ENCODE data around the gene RNF217.

RNF217 gene

DNA sequence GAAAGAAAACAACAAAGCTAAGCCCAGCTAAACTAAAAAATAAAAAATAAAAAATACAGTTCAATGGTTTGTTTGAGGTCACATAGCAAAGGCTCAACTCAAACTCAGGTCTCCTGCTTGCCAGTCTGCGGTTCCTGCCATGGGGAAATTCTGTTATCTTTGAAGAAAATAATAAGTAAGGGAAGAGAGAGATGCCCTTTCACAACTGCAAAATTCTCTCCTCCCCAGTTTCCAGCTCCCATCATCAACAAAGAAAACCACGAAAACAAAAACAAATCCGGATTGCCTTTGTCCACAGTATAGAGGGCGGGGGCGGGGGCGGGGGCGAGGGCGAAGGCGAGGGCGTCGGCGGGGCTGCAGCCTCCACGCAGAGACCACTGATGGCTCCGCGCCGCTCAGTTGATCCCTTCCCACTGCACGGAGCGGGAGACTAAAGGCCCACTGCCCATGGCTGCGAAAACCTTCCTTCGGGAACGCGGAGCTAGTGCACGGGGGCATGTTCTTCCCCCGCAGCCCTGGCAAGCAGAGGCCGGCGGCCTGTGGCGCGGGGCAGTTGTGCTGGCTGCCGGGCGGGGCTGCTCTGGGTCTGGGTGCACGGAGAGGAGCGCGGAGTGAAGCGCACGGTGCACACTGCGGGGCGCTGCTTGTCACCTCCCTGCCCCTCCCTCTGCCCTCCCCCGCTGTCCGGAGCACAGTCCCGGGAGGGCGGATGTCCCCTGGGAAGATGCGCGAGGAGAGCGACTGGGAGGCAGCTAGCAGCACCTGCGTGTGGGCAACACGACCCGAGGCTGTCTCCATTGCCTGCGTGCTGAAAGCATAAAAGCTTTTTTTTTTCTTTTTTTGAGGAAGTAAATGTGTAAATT, 137.2 kb downstream of the RNF217 start:
- peak overlapping the region; percentile 75 for H3K4me3 ChIP-seq (ENCODE audit: low read depth, low read length)
- peaks cover 5% of the 10 kb centered on the region for H3K4me1 ChIP-seq (ENCODE audit: control insufficient read depth, insufficient read depth, low read length)
- peaks cover 20% of the 10 kb centered on the region; the same call in 1 of the 2 replicates for H3K27me3 ChIP-seq (ENCODE audit: control insufficient read depth, insufficient read depth, low read length)
- H3K9ac ChIP-seq (ENCODE audit: low read length) = peak overlapping the region; percentile 79
- no peak overlapping the region for H3K27ac ChIP-seq (ENCODE audit: low read depth, low read length)
- no peaks in the 10 kb centered on the region for H3K9me3 ChIP-seq (ENCODE audit: control insufficient read depth, insufficient read depth, low read depth, low read length)
- no peaks in the 10 kb centered on the region for H3K36me3 ChIP-seq (ENCODE audit: control insufficient read depth, insufficient read depth, low read length)

DNA sequence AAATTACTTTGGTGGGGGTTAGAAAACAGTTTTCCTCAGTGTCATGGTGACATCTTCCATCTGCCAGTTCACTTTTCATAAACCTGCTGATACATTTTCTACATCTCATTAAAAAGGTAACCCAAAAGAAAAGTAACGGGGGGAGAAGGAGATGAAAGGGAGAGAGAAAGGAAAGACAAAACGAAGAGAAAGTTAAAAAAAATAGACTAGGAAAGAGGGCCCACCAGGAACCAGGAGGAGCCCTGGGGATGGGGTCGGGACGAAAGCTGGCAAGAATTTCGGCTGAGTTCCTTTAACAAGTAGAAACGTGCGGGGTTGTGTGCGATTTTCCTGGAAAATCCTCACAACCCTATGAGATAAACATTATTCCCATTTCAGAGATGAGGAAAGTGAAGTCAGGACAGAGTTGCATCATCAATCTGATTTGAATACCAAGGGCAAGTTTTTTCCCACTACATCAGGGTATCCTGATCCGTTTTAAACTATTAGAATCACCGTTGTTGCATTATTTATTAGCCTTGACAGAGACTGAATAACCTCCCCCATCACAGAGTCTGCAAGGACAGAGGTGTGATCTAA, 137.9 kb downstream of the RNF217 start:
- no peak overlapping the region for H3K9ac ChIP-seq (ENCODE audit: low read length)
- peak overlapping the region; percentile 75 for H3K4me3 ChIP-seq (ENCODE audit: low read depth, low read length)
- no peak overlapping the region for H3K27ac ChIP-seq (ENCODE audit: low read depth, low read length)
- H3K27me3 ChIP-seq (ENCODE audit: control insufficient read depth, insufficient read depth, low read length) = peaks cover 20% of the 10 kb centered on the region; the same call in 1 of the 2 replicates
- no peaks in the 10 kb centered on the region for H3K36me3 ChIP-seq (ENCODE audit: control insufficient read depth, insufficient read depth, low read length)
- peaks cover 7% of the 10 kb centered on the region for H3K4me1 ChIP-seq (ENCODE audit: control insufficient read depth, insufficient read depth, low read length)
- H3K9me3 ChIP-seq (ENCODE audit: control insufficient read depth, insufficient read depth, low read depth, low read length) = no peaks in the 10 kb centered on the region

DNA sequence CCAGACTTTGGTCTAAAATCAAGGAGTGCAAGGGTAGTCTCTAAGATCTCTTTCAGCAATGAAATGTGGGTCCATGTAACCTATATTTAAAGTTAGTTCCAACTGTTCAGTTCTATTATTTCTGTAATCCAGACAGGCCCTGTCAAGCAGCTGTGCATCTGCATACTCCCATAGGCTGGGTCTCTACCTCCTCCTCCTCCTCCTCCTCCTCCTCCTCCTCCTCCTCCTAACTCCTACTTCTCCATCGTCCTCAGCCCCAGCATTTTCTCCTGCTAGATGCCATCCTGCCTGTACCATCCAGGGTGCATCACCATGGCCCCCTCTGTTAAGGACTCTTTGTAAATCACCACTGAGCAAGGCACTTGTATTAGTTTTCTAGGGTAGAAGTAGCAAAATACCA, 138.9 kb downstream of the RNF217 start:
- Histone ChIP-seq H3K4me1 (ENCODE audit: control insufficient read depth, insufficient read depth, low read length) (peaks cover 7% of the 10 kb centered on the region), H3K9me3 (ENCODE audit: control insufficient read depth, insufficient read depth, low read depth, low read length) (no peaks in the 10 kb centered on the region), H3K4me3 (ENCODE audit: low read depth, low read length) (no peak overlapping the region)

DNA sequence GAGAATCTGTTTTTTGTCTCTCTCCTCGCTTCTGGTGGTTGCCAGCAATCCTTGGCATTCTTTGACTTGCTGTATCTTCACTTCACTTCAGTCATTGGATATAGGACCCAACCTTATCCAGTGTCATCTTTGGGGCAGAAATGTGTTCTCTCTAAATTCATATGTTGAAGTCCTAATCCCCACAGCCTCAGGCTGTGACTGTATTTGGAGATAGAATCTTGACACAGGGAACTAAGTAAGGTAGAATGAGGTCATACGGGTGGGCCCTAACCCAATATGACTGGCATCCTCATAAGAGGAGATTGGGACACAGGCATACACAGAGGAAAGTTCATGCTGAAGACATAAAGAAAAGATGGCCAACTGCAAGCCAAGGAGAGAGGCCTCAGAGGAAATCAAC, 139.4 kb downstream of the RNF217 start:
- no peaks in the 10 kb centered on the region for H3K36me3 ChIP-seq (ENCODE audit: control insufficient read depth, insufficient read depth, low read length)
- no peak overlapping the region for H3K9ac ChIP-seq (ENCODE audit: low read length)
- H3K27ac ChIP-seq (ENCODE audit: low read depth, low read length) = no peak overlapping the region
- peaks cover 7% of the 10 kb centered on the region for H3K4me1 ChIP-seq (ENCODE audit: control insufficient read depth, insufficient read depth, low read length)
- H3K4me3 ChIP-seq (ENCODE audit: low read depth, low read length) = no peak overlapping the region
- H3K9me3 ChIP-seq (ENCODE audit: control insufficient read depth, insufficient read depth, low read depth, low read length) = no peaks in the 10 kb centered on the region
- H3K27me3 ChIP-seq (ENCODE audit: control insufficient read depth, insufficient read depth, low read length) = peaks cover 20% of the 10 kb centered on the region; the same call in 1 of the 2 replicates

More for the DNA sequence above, 138.9 kb downstream of the RNF217 start:
- Histone ChIP-seq H3K36me3 (ENCODE audit: control insufficient read depth, insufficient read depth, low read length) (no peaks in the 10 kb centered on the region), H3K27ac (ENCODE audit: low read depth, low read length) (no peak overlapping the region), H3K9ac (ENCODE audit: low read length) (no peak overlapping the region), H3K27me3 (ENCODE audit: control insufficient read depth, insufficient read depth, low read length) (peaks cover 20% of the 10 kb centered on the region; the same call in 1 of the 2 replicates)

DNA sequence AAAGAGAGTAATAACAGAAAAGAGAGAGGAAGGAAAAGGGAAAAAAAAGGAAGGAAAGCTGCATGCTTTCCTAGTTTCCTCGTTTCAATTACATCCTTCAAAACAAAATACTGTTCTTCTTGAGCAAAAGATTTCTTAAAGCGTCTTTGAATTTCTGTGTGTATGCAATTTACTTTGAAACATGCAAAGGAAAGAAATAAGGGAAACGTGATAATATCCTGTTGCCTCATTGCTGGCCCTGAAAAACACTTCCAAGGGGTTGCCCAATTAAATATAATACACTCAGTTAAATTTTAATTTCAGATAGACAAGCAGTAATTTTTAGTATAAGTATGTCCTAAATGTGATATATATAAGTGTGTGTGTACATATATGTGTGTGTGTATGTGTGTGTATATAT, 140.2 kb downstream of the RNF217 start:
- peaks cover 7% of the 10 kb centered on the region for H3K4me1 ChIP-seq (ENCODE audit: control insufficient read depth, insufficient read depth, low read length)
- H3K9me3 ChIP-seq (ENCODE audit: control insufficient read depth, insufficient read depth, low read depth, low read length) = no peaks in the 10 kb centered on the region
- H3K9ac ChIP-seq (ENCODE audit: low read length) = no peak overlapping the region
- no peak overlapping the region for H3K27ac ChIP-seq (ENCODE audit: low read depth, low read length)
- no peak overlapping the region for H3K4me3 ChIP-seq (ENCODE audit: low read depth, low read length)
- H3K27me3 ChIP-seq (ENCODE audit: control insufficient read depth, insufficient read depth, low read length) = peaks cover 20% of the 10 kb centered on the region; the same call in 1 of the 2 replicates
- H3K36me3 ChIP-seq (ENCODE audit: control insufficient read depth, insufficient read depth, low read length) = no peaks in the 10 kb centered on the region

DNA sequence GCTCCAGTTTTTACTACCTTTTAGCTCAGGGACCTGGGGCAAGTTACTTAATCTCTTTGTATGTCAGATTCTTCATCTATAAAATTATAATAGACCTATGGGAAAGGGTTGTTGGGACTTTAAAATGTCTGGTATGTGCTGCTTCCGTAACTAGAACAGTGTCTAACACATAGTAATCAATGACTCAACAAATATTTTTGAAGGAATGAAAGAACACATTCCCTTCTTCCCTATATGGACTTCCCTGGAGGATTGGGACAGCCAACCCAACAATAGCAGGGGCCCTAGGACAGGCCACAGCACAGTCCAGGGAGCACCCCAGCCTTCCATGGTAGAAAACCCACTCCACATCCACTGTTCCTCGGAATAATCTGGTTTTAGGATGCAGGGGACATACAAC, 140.7 kb downstream of the RNF217 start:
- Histone ChIP-seq H3K27ac (ENCODE audit: low read depth, low read length) (no peak overlapping the region), H3K9me3 (ENCODE audit: control insufficient read depth, insufficient read depth, low read depth, low read length) (no peaks in the 10 kb centered on the region), H3K4me3 (ENCODE audit: low read depth, low read length) (no peak overlapping the region), H3K27me3 (ENCODE audit: control insufficient read depth, insufficient read depth, low read length) (peaks cover 20% of the 10 kb centered on the region; the same call in 1 of the 2 replicates), H3K4me1 (ENCODE audit: control insufficient read depth, insufficient read depth, low read length) (peaks cover 7% of the 10 kb centered on the region), H3K9ac (ENCODE audit: low read length) (no peak overlapping the region), H3K36me3 (ENCODE audit: control insufficient read depth, insufficient read depth, low read length) (no peaks in the 10 kb centered on the region)

DNA sequence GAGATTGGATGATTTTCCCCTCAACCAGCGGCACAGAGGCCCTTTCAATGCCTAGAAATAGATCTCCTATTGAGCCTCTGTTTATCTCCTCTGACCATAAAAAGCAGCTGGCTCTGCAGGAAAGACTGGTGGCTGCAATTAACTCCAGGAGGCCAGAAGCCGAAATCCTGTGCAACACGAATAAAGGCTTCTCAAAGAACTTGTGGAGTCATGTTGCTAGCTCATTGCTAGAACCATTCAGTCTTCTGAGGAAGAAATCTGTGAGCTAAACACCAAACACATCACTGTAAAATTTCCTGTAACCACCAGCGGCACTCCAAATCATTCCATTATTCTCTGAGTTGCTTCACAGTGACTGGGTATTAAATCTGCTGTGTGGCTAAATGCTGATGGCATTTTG, 142.2 kb downstream of the RNF217 start:
- no peak overlapping the region for H3K9ac ChIP-seq (ENCODE audit: low read length)
- no peaks in the 10 kb centered on the region for H3K36me3 ChIP-seq (ENCODE audit: control insufficient read depth, insufficient read depth, low read length)
- H3K27me3 ChIP-seq (ENCODE audit: control insufficient read depth, insufficient read depth, low read length) = peaks cover 9% of the 10 kb centered on the region; the same call in 1 of the 2 replicates
- H3K27ac ChIP-seq (ENCODE audit: low read depth, low read length) = no peak overlapping the region
- H3K4me1 ChIP-seq (ENCODE audit: control insufficient read depth, insufficient read depth, low read length) = peaks cover 7% of the 10 kb centered on the region
- H3K9me3 ChIP-seq (ENCODE audit: control insufficient read depth, insufficient read depth, low read depth, low read length) = 0 out of 2 replicates have a peak, but pooled peaks cover 5% of the 10 kb centered on the region
- no peak overlapping the region for H3K4me3 ChIP-seq (ENCODE audit: low read depth, low read length)

DNA sequence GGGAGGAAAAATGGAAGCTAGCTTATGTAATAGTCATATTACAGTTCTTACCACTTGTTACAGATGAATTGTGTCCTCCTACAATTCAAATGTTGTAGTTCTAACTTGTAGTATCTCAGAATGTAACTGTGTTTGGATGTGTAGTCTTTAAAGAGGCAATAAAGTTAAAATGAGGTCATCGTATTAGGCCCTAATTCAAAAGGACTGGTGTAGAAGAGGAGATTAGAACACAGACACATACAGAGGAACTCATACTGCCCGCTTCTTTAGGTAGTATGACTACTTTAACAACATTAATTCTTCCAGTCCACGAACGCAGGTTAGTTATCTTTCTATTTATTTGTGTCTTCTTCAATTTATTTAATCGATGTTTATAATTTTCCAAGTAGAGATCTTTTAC, 144.8 kb downstream of the RNF217 start:
- Histone ChIP-seq H3K4me1 (ENCODE audit: control insufficient read depth, insufficient read depth, low read length) (peaks cover 7% of the 10 kb centered on the region), H3K9me3 (ENCODE audit: control insufficient read depth, insufficient read depth, low read depth, low read length) (peaks cover 25% of the 10 kb centered on the region), H3K27me3 (ENCODE audit: control insufficient read depth, insufficient read depth, low read length) (no peaks in the 10 kb centered on the region), H3K4me3 (ENCODE audit: low read depth, low read length) (no peak overlapping the region), H3K36me3 (ENCODE audit: control insufficient read depth, insufficient read depth, low read length) (no peaks in the 10 kb centered on the region), H3K27ac (ENCODE audit: low read depth, low read length) (no peak overlapping the region), H3K9ac (ENCODE audit: low read length) (no peak overlapping the region)

DNA sequence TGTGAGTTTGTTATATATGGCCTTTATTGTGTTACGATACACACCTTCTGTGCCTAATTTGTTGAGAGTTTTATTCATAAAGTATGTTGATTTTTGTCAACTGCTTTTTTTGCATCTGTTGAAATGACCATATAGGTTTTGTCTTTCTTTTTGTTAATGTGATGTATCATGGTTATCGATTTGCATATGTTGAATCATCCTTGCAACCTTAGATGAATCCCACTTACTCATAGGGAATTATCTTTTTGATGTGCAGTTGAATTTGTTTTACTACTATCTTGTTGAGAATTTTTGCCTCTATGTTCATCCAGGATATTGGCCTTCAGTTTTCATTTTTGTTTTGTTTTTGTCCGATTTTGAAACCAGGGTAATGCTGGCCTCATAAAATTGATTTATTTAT, 145.7 kb downstream of the RNF217 start:
- Histone ChIP-seq H3K27ac (ENCODE audit: low read depth, low read length) (no peak overlapping the region), H3K4me1 (ENCODE audit: control insufficient read depth, insufficient read depth, low read length) (peaks cover 7% of the 10 kb centered on the region), H3K9ac (ENCODE audit: low read length) (no peak overlapping the region), H3K36me3 (ENCODE audit: control insufficient read depth, insufficient read depth, low read length) (no peaks in the 10 kb centered on the region), H3K27me3 (ENCODE audit: control insufficient read depth, insufficient read depth, low read length) (no peaks in the 10 kb centered on the region), H3K4me3 (ENCODE audit: low read depth, low read length) (no peak overlapping the region), H3K9me3 (ENCODE audit: control insufficient read depth, insufficient read depth, low read depth, low read length) (peaks cover 28% of the 10 kb centered on the region)

DNA sequence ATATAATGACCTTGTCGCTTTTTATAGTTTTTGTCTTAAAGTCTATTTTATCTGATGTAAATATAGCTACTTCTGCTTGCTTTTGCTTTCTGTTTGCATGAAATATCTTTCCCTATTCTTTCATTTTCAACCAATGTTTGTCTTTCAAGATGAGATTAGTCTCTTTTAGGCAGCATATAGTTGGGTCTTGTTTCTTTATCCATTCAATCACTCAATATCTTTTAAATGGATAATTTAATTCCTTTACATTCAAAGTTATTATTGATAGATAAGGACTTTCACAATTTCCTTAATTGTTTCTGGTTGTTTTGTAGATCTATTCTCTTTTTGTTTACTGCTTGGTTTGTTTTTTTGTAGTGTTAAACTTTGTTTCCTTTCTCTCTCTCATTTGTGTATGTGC, 147.8 kb downstream of the RNF217 start:
- Histone ChIP-seq H3K4me1 (ENCODE audit: control insufficient read depth, insufficient read depth, low read length) (no peaks in the 10 kb centered on the region), H3K27me3 (ENCODE audit: control insufficient read depth, insufficient read depth, low read length) (no peaks in the 10 kb centered on the region), H3K4me3 (ENCODE audit: low read depth, low read length) (no peak overlapping the region), H3K9ac (ENCODE audit: low read length) (no peak overlapping the region), H3K9me3 (ENCODE audit: control insufficient read depth, insufficient read depth, low read depth, low read length) (peaks cover 28% of the 10 kb centered on the region), H3K27ac (ENCODE audit: low read depth, low read length) (no peak overlapping the region), H3K36me3 (ENCODE audit: control insufficient read depth, insufficient read depth, low read length) (no peaks in the 10 kb centered on the region)
